Measurements from ENCODE around the gene SLC12A3. TPM values are rescaled to one million over a fixed set of nuclear protein-coding genes. Genes with fewer than 3 reads are reported as not detected.

SLC12A3 gene
- polyA plus RNA-seq, 2 of the 4 experiments (the other 2 are of a cell fraction) = 0.08 to 0.09 TPM

GRCh38 chr16:56817056-56817455 is 48.0 kb upstream of the SLC12A3 start:
- no peak for FAIRE-seq
- H3K4me1 ChIP-seq = peaks cover 54% of the 10 kb centered on the region

DNA sequence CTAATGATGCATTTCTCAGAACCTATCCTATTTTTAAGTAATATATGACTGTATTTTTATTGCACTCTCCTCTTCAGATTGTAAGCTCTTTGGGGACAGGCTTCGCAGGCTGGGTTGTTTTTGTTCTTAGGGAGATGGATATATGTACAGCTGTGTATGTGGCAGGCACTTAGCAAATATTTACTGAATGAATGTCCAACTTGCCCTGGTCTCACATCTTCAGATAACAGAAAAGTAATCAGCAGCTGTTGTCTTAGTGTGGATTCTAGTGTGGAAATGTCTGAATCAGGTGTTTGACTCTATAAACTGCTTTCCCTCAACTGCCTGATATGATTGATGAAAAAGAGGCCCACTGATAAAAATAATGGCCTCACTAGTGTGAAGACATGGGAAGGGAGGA is 47.1 kb upstream of the SLC12A3 start:
- no peak overlapping the region for H3K4me2 ChIP-seq
- 55% methylated on average over 1 of the region's 1 CpG for WGBS (ENCODE audit: missing lambda C conversion rate)
- ChIA-PET CTCF (interaction anchor here (1.0 to 8.0 kb wide), 4 partner anchors 12 to 33 kb away, joined by 3 to 55 read pairs (median 10); no protein-coding TSS in a partner anchor), POLR2A (no interaction called here)
- DNase-seq (ENCODE audit: low read depth in 1 of 2, low spot score in 1 of 2) (no peak), FAIRE-seq (no peak), ATAC-seq (no peak)
- H3K4me3 ChIP-seq = no peak overlapping the region
- H3K27ac ChIP-seq = peak overlapping the region in 1 of 2 experiments; percentile 32; a peak in 1 of 6 replicates
- TF ChIP-seq NFE2L2 (conservative IDR thresholded peaks at IDR 0.05; ENCODE audit: low read length) = no peak
- no peak for TF ChIP-seq MYC (IDR thresholded peaks at IDR 0.05; ENCODE audit: borderline replicate concordance, low read length)
- TF ChIP-seq RFX5 (IDR thresholded peaks at IDR 0.05) = no peak
- TF ChIP-seq, protein P1, sequence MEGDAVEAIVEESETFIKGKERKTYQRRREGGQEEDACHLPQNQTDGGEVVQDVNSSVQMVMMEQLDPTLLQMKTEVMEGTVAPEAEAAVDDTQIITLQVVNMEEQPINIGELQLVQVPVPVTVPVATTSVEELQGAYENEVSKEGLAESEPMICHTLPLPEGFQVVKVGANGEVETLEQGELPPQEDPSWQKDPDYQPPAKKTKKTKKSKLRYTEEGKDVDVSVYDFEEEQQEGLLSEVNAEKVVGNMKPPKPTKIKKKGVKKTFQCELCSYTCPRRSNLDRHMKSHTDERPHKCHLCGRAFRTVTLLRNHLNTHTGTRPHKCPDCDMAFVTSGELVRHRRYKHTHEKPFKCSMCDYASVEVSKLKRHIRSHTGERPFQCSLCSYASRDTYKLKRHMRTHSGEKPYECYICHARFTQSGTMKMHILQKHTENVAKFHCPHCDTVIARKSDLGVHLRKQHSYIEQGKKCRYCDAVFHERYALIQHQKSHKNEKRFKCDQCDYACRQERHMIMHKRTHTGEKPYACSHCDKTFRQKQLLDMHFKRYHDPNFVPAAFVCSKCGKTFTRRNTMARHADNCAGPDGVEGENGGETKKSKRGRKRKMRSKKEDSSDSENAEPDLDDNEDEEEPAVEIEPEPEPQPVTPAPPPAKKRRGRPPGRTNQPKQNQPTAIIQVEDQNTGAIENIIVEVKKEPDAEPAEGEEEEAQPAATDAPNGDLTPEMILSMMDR (IDR thresholded peaks at IDR 0.05) = no peak
- TF ChIP-seq HOXB13 (CRISPR knock-in tag; IDR thresholded peaks at IDR 0.05; ENCODE audit: low read depth) = no peak
- TF ChIP-seq EHMT2 (IDR thresholded peaks at IDR 0.05; ENCODE audit: low read depth) = no peak
- no peak for TF ChIP-seq CBX8 (IDR thresholded peaks at IDR 0.05)
- TF ChIP-seq, protein P2, sequence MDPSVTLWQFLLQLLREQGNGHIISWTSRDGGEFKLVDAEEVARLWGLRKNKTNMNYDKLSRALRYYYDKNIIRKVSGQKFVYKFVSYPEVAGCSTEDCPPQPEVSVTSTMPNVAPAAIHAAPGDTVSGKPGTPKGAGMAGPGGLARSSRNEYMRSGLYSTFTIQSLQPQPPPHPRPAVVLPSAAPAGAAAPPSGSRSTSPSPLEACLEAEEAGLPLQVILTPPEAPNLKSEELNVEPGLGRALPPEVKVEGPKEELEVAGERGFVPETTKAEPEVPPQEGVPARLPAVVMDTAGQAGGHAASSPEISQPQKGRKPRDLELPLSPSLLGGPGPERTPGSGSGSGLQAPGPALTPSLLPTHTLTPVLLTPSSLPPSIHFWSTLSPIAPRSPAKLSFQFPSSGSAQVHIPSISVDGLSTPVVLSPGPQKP (IDR thresholded peaks at IDR 0.05; ENCODE audit: low read depth, low read length) = no peak
- no peak for TF ChIP-seq RCOR1 (IDR thresholded peaks at IDR 0.05; ENCODE audit: low read depth, low read length)
- no peak for TF ChIP-seq JUNB (IDR thresholded peaks at IDR 0.05)
- no peak for TF ChIP-seq CHD2 (IDR thresholded peaks at IDR 0.05; ENCODE audit: low read length, partially characterized antibody)
- TF ChIP-seq PHF8 (IDR thresholded peaks at IDR 0.05; ENCODE audit: borderline replicate concordance, low read depth) = no peak
- no peak for TF ChIP-seq ZNF302 (CRISPR knock-in tag; IDR thresholded peaks at IDR 0.05)
- TF ChIP-seq, protein P3, sequence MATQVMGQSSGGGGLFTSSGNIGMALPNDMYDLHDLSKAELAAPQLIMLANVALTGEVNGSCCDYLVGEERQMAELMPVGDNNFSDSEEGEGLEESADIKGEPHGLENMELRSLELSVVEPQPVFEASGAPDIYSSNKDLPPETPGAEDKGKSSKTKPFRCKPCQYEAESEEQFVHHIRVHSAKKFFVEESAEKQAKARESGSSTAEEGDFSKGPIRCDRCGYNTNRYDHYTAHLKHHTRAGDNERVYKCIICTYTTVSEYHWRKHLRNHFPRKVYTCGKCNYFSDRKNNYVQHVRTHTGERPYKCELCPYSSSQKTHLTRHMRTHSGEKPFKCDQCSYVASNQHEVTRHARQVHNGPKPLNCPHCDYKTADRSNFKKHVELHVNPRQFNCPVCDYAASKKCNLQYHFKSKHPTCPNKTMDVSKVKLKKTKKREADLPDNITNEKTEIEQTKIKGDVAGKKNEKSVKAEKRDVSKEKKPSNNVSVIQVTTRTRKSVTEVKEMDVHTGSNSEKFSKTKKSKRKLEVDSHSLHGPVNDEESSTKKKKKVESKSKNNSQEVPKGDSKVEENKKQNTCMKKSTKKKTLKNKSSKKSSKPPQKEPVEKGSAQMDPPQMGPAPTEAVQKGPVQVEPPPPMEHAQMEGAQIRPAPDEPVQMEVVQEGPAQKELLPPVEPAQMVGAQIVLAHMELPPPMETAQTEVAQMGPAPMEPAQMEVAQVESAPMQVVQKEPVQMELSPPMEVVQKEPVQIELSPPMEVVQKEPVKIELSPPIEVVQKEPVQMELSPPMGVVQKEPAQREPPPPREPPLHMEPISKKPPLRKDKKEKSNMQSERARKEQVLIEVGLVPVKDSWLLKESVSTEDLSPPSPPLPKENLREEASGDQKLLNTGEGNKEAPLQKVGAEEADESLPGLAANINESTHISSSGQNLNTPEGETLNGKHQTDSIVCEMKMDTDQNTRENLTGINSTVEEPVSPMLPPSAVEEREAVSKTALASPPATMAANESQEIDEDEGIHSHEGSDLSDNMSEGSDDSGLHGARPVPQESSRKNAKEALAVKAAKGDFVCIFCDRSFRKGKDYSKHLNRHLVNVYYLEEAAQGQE (IDR thresholded peaks at IDR 0.05) = no peak
- H3K4me1 ChIP-seq = peaks cover 46% of the 10 kb centered on the region
- no peaks in the 10 kb centered on the region for H3K9me3 ChIP-seq

More at GRCh38 chr16:56817056-56817455, 48.0 kb upstream of the SLC12A3 start:
- POLR2A ChIA-PET = no interaction called here
- Histone ChIP-seq H3K4me2 (no peak overlapping the region), H3K4me3 (no peak overlapping the region), H3K27ac (peak overlapping the region in 1 of 2 experiments; percentile 56; a peak in 3 of 6 replicates), H3K9me3 (no peaks in the 10 kb centered on the region)
- TF ChIP-seq RARB (CRISPR knock-in tag; IDR thresholded peaks at IDR 0.05) (no peak), MAFK (IDR thresholded peaks at IDR 0.05; ENCODE audit: partially characterized antibody) (no peak), KDM1A (IDR thresholded peaks at IDR 0.05; ENCODE audit: low read depth) (no peak), JUN (IDR thresholded peaks at IDR 0.05) (no peak), RNF2 (IDR thresholded peaks at IDR 0.05; ENCODE audit: borderline replicate concordance, low read depth) (no peak), ESRRA (IDR thresholded peaks at IDR 0.05; ENCODE audit: borderline replicate concordance, low read length) (no peak), EHF (CRISPR knock-in tag; IDR thresholded peaks at IDR 0.05) (no peak), BHLHE40 (IDR thresholded peaks at IDR 0.05; ENCODE audit: low read depth, low read length) (no peak)
- TF ChIP-seq, protein P2 (IDR thresholded peaks at IDR 0.05; ENCODE audit: low read depth, low read length) = no peak
- DNase-seq (ENCODE audit: low read depth in 1 of 2, low spot score in 1 of 2) (no peak), ATAC-seq (no peak)
- CTCF ChIA-PET = interaction anchor here (0.7 to 8.0 kb wide), 9 partner anchors 10 to 134 kb away, joined by 3 to 55 read pairs (median 4); no protein-coding TSS in a partner anchor

Measured in A549 (cell line).